Upper lobe of right lung (tissue), 1 donor: Measurements from ENCODE around the gene INF2. TPM values are rescaled to one million over a fixed set of nuclear protein-coding genes. Genes with fewer than 3 reads are reported as not detected.
"Not testable (repeated sequence)": the region's sequence is repeated elsewhere in the genome, so short reads cannot be mapped to it uniquely, and the experiment has no call there.

Experiments used
- ATAC-seq: fragments of 200-7000 bp; cut with Tn5 transposase; one replicate; pipeline ENCODE4 v1.9.1; 2020; ENCODE audit warnings: mild to moderate bottlenecking, moderate library complexity
- DNase-seq: peaks from one replicate; pipeline ENCODE4 v3.0.0-alpha.2; 2020
- H3K27ac ChIP-seq: fragments of 200-600 bp; one replicate; pipeline ENCODE4 v1.8.0; 2022
- H3K27me3 ChIP-seq: fragments of 200-600 bp; one replicate; pipeline ENCODE4 v1.8.0; 2022; ENCODE audit warnings: mild to moderate bottlenecking
- H3K36me3 ChIP-seq: fragments of 200-600 bp; one replicate; pipeline ENCODE4 v1.8.0; 2022
- H3K4me1 ChIP-seq: fragments of 200-600 bp; one replicate; pipeline ENCODE4 v1.8.0; 2022
- H3K4me3 ChIP-seq: fragments of 200-600 bp; one replicate; pipeline ENCODE4 v1.8.0; 2022; ENCODE audit warnings: mild to moderate bottlenecking
- H3K9me3 ChIP-seq: fragments of 200-600 bp; one replicate; pipeline ENCODE4 v1.8.0; 2022
- CTCF ChIP-seq: fragments of 200-600 bp; IDR thresholded peaks from one replicate; pipeline ENCODE4 v1.8.0; 2022; ENCODE audit warnings: antibody characterized with exemption
- intact Hi-C: fragments of 100-400 bp; cut with DNase I; formaldehyde crosslinking; loops from one replicate; pipeline ENCODE4 v1.11.0; 2022
- total RNA-seq: library from RNA; stranded (reverse); fragmentation: NEBNext Ultra II Directional; extraction: Animal tissue kit (Norgen Biotek cat#: 25700); gene quantifications from one replicate; pipeline ENCODE4 v1.2.1, GENCODE V29; 2021
- donor health status: DM: no; HTN: yes; CAD: no; lungs with severe emphysema.

Gene INF2
- total RNA-seq, 1 donor from 2014 or later, result 117 TPM

GRCh38 chr14:104724407-104724980 is 35.1 kb downstream of the INF2 start:
- TF ChIP-seq CTCF, result no peak
- H3K4me3 ChIP-seq, result peak overlapping the region; percentile 69
- H3K36me3 ChIP-seq, result no peaks in the 10 kb centered on the region
- H3K4me1 ChIP-seq, result peaks cover 15% of the 10 kb centered on the region
- H3K27ac ChIP-seq, result peak overlapping the region; percentile 17
- DNase-seq, result peak; percentile 81
- H3K9me3 ChIP-seq, result no peaks in the 10 kb centered on the region
- ATAC-seq, result peak; percentile 36
- intact Hi-C loops, result no loop called here
- H3K27me3 ChIP-seq, result no peaks in the 10 kb centered on the region

- ATAC-seq, result peak; percentile 4
- Histone ChIP-seq H3K27me3 (no peaks in the 10 kb centered on the region), H3K27ac (no peak overlapping the region), H3K4me3 (peak overlapping the region; percentile 69), H3K36me3 (no peaks in the 10 kb centered on the region), H3K9me3 (no peaks in the 10 kb centered on the region), H3K4me1 (peaks cover 15% of the 10 kb centered on the region)
- DNase-seq, result no peak
- TF ChIP-seq CTCF, result no peak
- intact Hi-C loops, result no loop called here
Observed at GRCh38 chr14:104724981-104725771, 35.8 kb downstream of the INF2 start.

- H3K36me3 ChIP-seq, result no peaks in the 10 kb centered on the region
- no peaks in the 10 kb centered on the region for H3K9me3 ChIP-seq
- no peak for ATAC-seq
- H3K27me3 ChIP-seq, result no peaks in the 10 kb centered on the region
- intact Hi-C loops, result no loop called here
- DNase-seq, result no peak
- no peak overlapping the region for H3K27ac ChIP-seq
- H3K4me3 ChIP-seq, result no peak overlapping the region
- no peak for TF ChIP-seq CTCF
- peaks cover 15% of the 10 kb centered on the region for H3K4me1 ChIP-seq
Observed at GRCh38 chr14:104725772-104726548, 36.5 kb downstream of the INF2 start.

- TF ChIP-seq CTCF, result no peak
- DNase-seq, result no peak
Observed at GRCh38 chr14:104726600-104727451, 37.4 kb downstream of the INF2 start.

GRCh38 chr14:104728631-104729030 is 39.2 kb downstream of the INF2 start:
- no peak for ATAC-seq
- no peaks in the 10 kb centered on the region for H3K9me3 ChIP-seq
- TF ChIP-seq CTCF, result no peak
- H3K4me3 ChIP-seq, result no peak overlapping the region
- H3K4me1 ChIP-seq, result peaks cover 14% of the 10 kb centered on the region
- no peak for DNase-seq
- H3K27ac ChIP-seq, result no peak overlapping the region
- H3K36me3 ChIP-seq, result no peaks in the 10 kb centered on the region
- H3K27me3 ChIP-seq, result no peaks in the 10 kb centered on the region
- intact Hi-C loops, result no loop called here

More at GRCh38 chr14:104726600-104727451, 37.4 kb downstream of the INF2 start:
- H3K4me1 ChIP-seq, result peaks cover 15% of the 10 kb centered on the region
- no peak overlapping the region for H3K27ac ChIP-seq
- H3K4me3 ChIP-seq, result no peak overlapping the region
- H3K27me3 ChIP-seq, result no peaks in the 10 kb centered on the region
- no peaks in the 10 kb centered on the region for H3K36me3 ChIP-seq
- H3K9me3 ChIP-seq, result no peaks in the 10 kb centered on the region
- ATAC-seq, result no peak
- intact Hi-C loops, result no loop called here

GRCh38 chr14:104729176-104729834 is 39.9 kb downstream of the INF2 start:
- H3K4me3 ChIP-seq, DNase-seq, H3K27me3 ChIP-seq, H3K9me3 ChIP-seq, ATAC-seq, H3K27ac ChIP-seq, intact Hi-C loops, H3K36me3 ChIP-seq: not testable (repeated sequence)
- peaks cover 14% of the 10 kb centered on the region for H3K4me1 ChIP-seq
